H1 (cell line): Measurements from ENCODE around the gene TTC4. TPM values are rescaled to one million over a fixed set of nuclear protein-coding genes. Genes with fewer than 3 reads are reported as not detected.

ENCODE experiments used
- CTCF ChIA-PET: fragments of 300-600 bp; sonication (Branson Sonifier 250); formaldehyde crosslinking; loops from one replicate; lab custom pipeline; 2021; ENCODE audit not compliant: partially characterized antibody; lab: Charles Lee
- POLR2A ChIA-PET: fragments of 300-600 bp; sonication (Branson Sonifier 250); formaldehyde crosslinking; loops from one replicate; lab custom pipeline; 2021; ENCODE audit warnings: inconsistent platforms; ENCODE audit not compliant: partially characterized antibody; lab: Charles Lee
- DNase-seq, 2 experiments: peaks; one replicate each; pipeline versions ENCODE4 v3.0.0 to v3.0.0-alpha.2; 2010 to 2022; ENCODE audit warnings: low spot score in 2 of 2, low read depth in 1 of 2, mixed read lengths in 1 of 2
- FAIRE-seq: peaks from 2 replicates; lab custom pipeline; 2011; peaks lifted over from hg19 to GRCh38; lab: Jason Lieb, UNC
- H2AFZ ChIP-seq: 2 replicates; pipeline ENCODE4 v1.8.1; 2012; ENCODE audit warnings: low read length, inconsistent platforms
- H2AK5ac ChIP-seq: 2 replicates; pipeline ENCODE4 v1.6.1; 2013; ENCODE audit warnings: low read depth, low read length
- H2BK120ac ChIP-seq: replicated peaks from 2 replicates; pipeline ENCODE3; 2013; ENCODE audit warnings: low read depth, low read length, inconsistent platforms
- H2BK12ac ChIP-seq: 2 replicates; pipeline ENCODE4 v1.6.1; 2013; ENCODE audit warnings: low read depth, low read length
- H2BK15ac ChIP-seq: 2 replicates; pipeline ENCODE4 v1.6.1; 2013; ENCODE audit warnings: low read length
- H2BK20ac ChIP-seq: 2 replicates; pipeline ENCODE4 v1.6.1; 2013; ENCODE audit warnings: low read length
- H2BK5ac ChIP-seq: 2 replicates; pipeline ENCODE4 v1.6.1; 2013; ENCODE audit warnings: low read depth, low read length
- H3K14ac ChIP-seq: 2 replicates; pipeline ENCODE4 v1.6.1; 2013; ENCODE audit warnings: inconsistent platforms; ENCODE audit not compliant: insufficient read length
- H3K18ac ChIP-seq: 2 replicates; pipeline ENCODE4 v1.6.1; 2013; ENCODE audit warnings: low read length; ENCODE audit errors: extremely low read depth
- H3K23ac ChIP-seq: 2 replicates; pipeline ENCODE4 v1.6.1; 2013; ENCODE audit warnings: inconsistent platforms; ENCODE audit not compliant: insufficient read length
- H3K23me2 ChIP-seq: 2 replicates; pipeline ENCODE4 v1.6.1; 2013; ENCODE audit warnings: low read depth, low read length
- H3K27ac ChIP-seq: 2 replicates; pipeline ENCODE4 v1.6.1; 2011; ENCODE audit warnings: low read depth, low read length, inconsistent platforms
- H3K27me3 ChIP-seq, 4 experiments: replicated peaks in 1 of 4; 1 replicate in 1 of 4; 2 replicates in 3 of 4; pipeline versions ENCODE4 v1.6.1 to v1.8.1; 2011 to 2013; ENCODE audit warnings: low read length in 3 of 4, mild to moderate bottlenecking in 3 of 4, inconsistent platforms in 2 of 4, mixed read lengths in 2 of 4, moderate library complexity in 1 of 4; ENCODE audit not compliant: control insufficient read depth in 3 of 4, insufficient read depth in 3 of 4; ENCODE audit errors: extremely low read depth in 1 of 4
- H3K36me3 ChIP-seq, 4 experiments: 2 replicates each; pipeline versions ENCODE4 v1.6.1 to v1.8.1; 2011 to 2013; ENCODE audit warnings: mild to moderate bottlenecking in 4 of 4, low read length in 3 of 4, moderate library complexity in 2 of 4, control low read depth in 1 of 4, inconsistent platforms in 1 of 4; ENCODE audit not compliant: insufficient read depth in 4 of 4, control insufficient read depth in 2 of 4
- H3K4ac ChIP-seq: replicated peaks from 2 replicates; pipeline ENCODE3; 2013; ENCODE audit warnings: low read length, low read depth, mixed read lengths, inconsistent platforms; ENCODE audit not compliant: insufficient read length
- H3K4me1 ChIP-seq, 4 experiments: replicated peaks in 1 of 4; 1 replicate in 1 of 4; 2 replicates in 3 of 4; pipeline versions ENCODE4 v1.6.1 to v1.8.1; 2011 to 2013; ENCODE audit warnings: low read length in 3 of 4, inconsistent platforms in 2 of 4, mixed read lengths in 1 of 4; ENCODE audit not compliant: insufficient read depth in 4 of 4, control insufficient read depth in 3 of 4
- H3K4me2 ChIP-seq, 2 experiments: 2 replicates each; pipeline versions ENCODE4 v1.6.1 to v1.8.1; 2011 to 2013; ENCODE audit warnings: low read depth in 2 of 2, low read length in 2 of 2, control low read depth in 1 of 2, inconsistent platforms in 1 of 2, mild to moderate bottlenecking in 1 of 2; ENCODE audit not compliant: insufficient read depth in 1 of 2
- H3K4me3 ChIP-seq, 4 experiments: fragments of 200-600, 300-600 bp in 1 of 4; sonication (generic), shearing (Covaris generic), sonication (Bioruptor Twin) in 1 of 4; 2 replicates each; pipeline versions ENCODE4 v1.5.1 to v1.8.1; 2011 to 2016; ENCODE audit warnings: low read length in 4 of 4, low read depth in 3 of 4, control low read depth in 2 of 4, inconsistent platforms in 2 of 4, mild to moderate bottlenecking in 2 of 4, mixed read lengths in 1 of 4, moderate library complexity in 1 of 4; ENCODE audit not compliant: insufficient read depth in 2 of 4; ENCODE audit errors: extremely low read depth in 1 of 4
- H3K56ac ChIP-seq: replicated peaks from 2 replicates; pipeline ENCODE3; 2013; ENCODE audit warnings: low read depth, mild to moderate bottlenecking, mixed read lengths, low read length, inconsistent platforms; ENCODE audit not compliant: insufficient read length
- H3K79me1 ChIP-seq: 2 replicates; pipeline ENCODE4 v1.6.1; 2013; ENCODE audit warnings: low read depth, low read length, control low read depth
- H3K79me2 ChIP-seq, 2 experiments: 2 replicates each; pipeline versions ENCODE4 v1.6.1 to v1.8.1; 2012 to 2013; ENCODE audit warnings: low read length in 2 of 2, mild to moderate bottlenecking in 2 of 2, inconsistent platforms in 1 of 2; ENCODE audit not compliant: insufficient read depth in 2 of 2, control insufficient read depth in 1 of 2
- H3K9ac ChIP-seq, 4 experiments: replicated peaks in 1 of 4; 1 replicate in 1 of 4; 2 replicates in 3 of 4; pipeline versions ENCODE4 v1.6.1 to v1.8.1; 2011 to 2013; ENCODE audit warnings: low read depth in 3 of 4, low read length in 3 of 4, control low read depth in 2 of 4, mild to moderate bottlenecking in 2 of 4, moderate library complexity in 2 of 4, inconsistent platforms in 1 of 4; ENCODE audit errors: extremely low read depth in 1 of 4
- H3K9me3 ChIP-seq, 2 experiments: 2 replicates each; pipeline versions ENCODE4 v1.6.1 to v1.8.1; 2012 to 2013; ENCODE audit warnings: mild to moderate bottlenecking in 2 of 2, moderate library complexity in 2 of 2, control low read depth in 1 of 2, inconsistent platforms in 1 of 2, low read depth in 1 of 2, low read length in 1 of 2, mixed read lengths in 1 of 2; ENCODE audit not compliant: insufficient read depth in 2 of 2
- H4K20me1 ChIP-seq, 2 experiments: replicated peaks in 1 of 2; 2 replicates each; pipeline versions ENCODE3 to v1.8.1; 2011 to 2013; ENCODE audit warnings: inconsistent platforms in 2 of 2, low read length in 2 of 2, mild to moderate bottlenecking in 1 of 2; ENCODE audit not compliant: insufficient read depth in 2 of 2, control insufficient read depth in 1 of 2
- H4K5ac ChIP-seq: 2 replicates; pipeline ENCODE4 v1.6.1; 2013; ENCODE audit warnings: low read length, low read depth, mixed read lengths, inconsistent platforms; ENCODE audit not compliant: insufficient read length
- H4K8ac ChIP-seq: 2 replicates; pipeline ENCODE4 v1.8.0; 2013; ENCODE audit warnings: mild to moderate bottlenecking, moderate library complexity, low read length, inconsistent platforms; ENCODE audit not compliant: insufficient read depth; ENCODE audit errors: extremely low read depth
- H4K91ac ChIP-seq: replicated peaks from 2 replicates; pipeline ENCODE3; 2013; ENCODE audit warnings: low read length, mixed read lengths, inconsistent platforms; ENCODE audit not compliant: insufficient read length
- EGR1 ChIP-seq: IDR thresholded peaks from 2 replicates; pipeline ENCODE4 v1.6.1; 2011; ENCODE audit warnings: low read depth, low read length, borderline replicate concordance
- EZH2 ChIP-seq: fragments of 200-600 bp; sonication (generic); IDR thresholded peaks from 2 replicates; pipeline ENCODE4 v1.7.1; 2012; ENCODE audit warnings: low read depth, mild to moderate bottlenecking, moderate library complexity, low read length, inconsistent platforms; ENCODE audit not compliant: severe bottlenecking
- MAFK ChIP-seq: IDR thresholded peaks from 2 replicates; pipeline ENCODE4 v1.6.1; 2012; ENCODE audit warnings: low read depth, mild to moderate bottlenecking, improper control_type of control experiment, low read length
- NRF1 ChIP-seq: IDR thresholded peaks from 2 replicates; pipeline ENCODE4 v1.6.1; 2011; ENCODE audit warnings: mild to moderate bottlenecking, low read depth, low read length, improper control_type of control experiment
- SIX5 ChIP-seq: IDR thresholded peaks from 2 replicates; pipeline ENCODE4 v1.6.1; 2011; ENCODE audit warnings: mild to moderate bottlenecking, low read depth, low read length
- ZNF274 ChIP-seq: IDR thresholded peaks from 2 replicates; pipeline ENCODE4 v1.7.0; 2012; ENCODE audit warnings: low read length, borderline replicate concordance; ENCODE audit errors: extremely low read depth
- polyA plus RNA-seq, 7 experiments: library from polyadenylated mRNA; depleted of rRNA in 3 of 7; stranded (reverse) in 5 of 7; unstranded in 2 of 7; fragments of >200 nt in 5 of 7; fragments of 200-250 nt in 2 of 7; gene quantifications; 1 replicate in 5 of 7; 2 replicates in 1 of 7; 4 replicates in 1 of 7; pipeline versions ENCODE4 v1.2.1 to v1.2.3, GENCODE V29; 2011 to 2013; ENCODE audit warnings: missing spikeins in 2 of 7, mixed read lengths in 2 of 7
- total RNA-seq: library from RNA; stranded (reverse); fragmentation: NEBNext Ultra II Directional; extraction: Animal tissue kit (Norgen Biotek cat#: 25700); gene quantifications from 2 replicates; pipeline ENCODE4 v1.2.1, GENCODE V29; 2021

The TTC4 gene
- total and polyA plus RNA-seq, 2 of the 8 experiments (the other 6 are each of a cell fraction or from before 2014, with no cell fraction given), result 21.0 to 25.1 TPM

GRCh38 chr1:54708385-54708784, 7.3 kb upstream of the TTC4 start:
- FAIRE-seq, result no peak
- Histone ChIP-seq H4K8ac (no peak overlapping the region), H3K9ac (no peak overlapping the region), H2BK20ac (no peak overlapping the region), H2BK5ac (no peak overlapping the region), H4K5ac (no peak overlapping the region), H3K9me3 (no peaks in the 10 kb centered on the region), H3K23me2 (no peaks in the 10 kb centered on the region), H3K4me2 (no peak overlapping the region), H2BK120ac (no peak overlapping the region), H4K91ac (no peak overlapping the region), H4K20me1 (no peaks in the 10 kb centered on the region), H3K18ac (no peak overlapping the region), H3K36me3 (no peaks in the 10 kb centered on the region), H3K23ac (no peak overlapping the region), H3K4me1 (no peaks in the 10 kb centered on the region), H3K4ac (no peak overlapping the region), H3K79me2 (no peaks in the 10 kb centered on the region), H3K27me3 (peaks cover 0 to 11% (median 4%) of the 10 kb centered on the region in 4 experiments; a peak in 4 of 7 replicates), H2BK12ac (no peak overlapping the region), H3K27ac (no peak overlapping the region), H2AK5ac (no peak overlapping the region), H2AFZ (no peak overlapping the region), H3K56ac (no peak overlapping the region), H3K4me3 (no peak overlapping the region), H3K14ac (no peak overlapping the region), H3K79me1 (no peaks in the 10 kb centered on the region), H2BK15ac (no peak overlapping the region)
- TF ChIP-seq MAFK (no peak), EGR1 (no peak), EZH2 (no peak), ZNF274 (no peak), SIX5 (no peak), NRF1 (no peak)
- CTCF ChIA-PET, result interaction anchor here (1.1 to 1.8 kb wide), 2 partner anchors 16 to 17 kb away, joined by 3 to 6 read pairs; no protein-coding TSS in a partner anchor
- no peak for DNase-seq
- POLR2A ChIA-PET, result no interaction called here
